SK-N-MC (cell line): ENCODE data around the gene CNPY2.

Source experiments
- EZH2 ChIP-seq: fragments of 200-600 bp; sonication (generic); IDR thresholded peaks from one replicate; pipeline ENCODE4 v1.6.1; 2017; ENCODE audit warnings: antibody characterized with exemption
- FOXP2 ChIP-seq: optimal IDR thresholded peaks from 2 replicates; pipeline ENCODE3; 2011; ENCODE audit warnings: mild to moderate bottlenecking, moderate library complexity; ENCODE audit not compliant: insufficient read depth; ENCODE audit errors: extremely low read length, control extremely low read depth
- POLR2AphosphoS5 ChIP-seq: IDR thresholded peaks from 2 replicates; pipeline ENCODE4 v1.6.1; 2012; ENCODE audit warnings: mild to moderate bottlenecking, low read depth, low read length, borderline replicate concordance

DNA sequence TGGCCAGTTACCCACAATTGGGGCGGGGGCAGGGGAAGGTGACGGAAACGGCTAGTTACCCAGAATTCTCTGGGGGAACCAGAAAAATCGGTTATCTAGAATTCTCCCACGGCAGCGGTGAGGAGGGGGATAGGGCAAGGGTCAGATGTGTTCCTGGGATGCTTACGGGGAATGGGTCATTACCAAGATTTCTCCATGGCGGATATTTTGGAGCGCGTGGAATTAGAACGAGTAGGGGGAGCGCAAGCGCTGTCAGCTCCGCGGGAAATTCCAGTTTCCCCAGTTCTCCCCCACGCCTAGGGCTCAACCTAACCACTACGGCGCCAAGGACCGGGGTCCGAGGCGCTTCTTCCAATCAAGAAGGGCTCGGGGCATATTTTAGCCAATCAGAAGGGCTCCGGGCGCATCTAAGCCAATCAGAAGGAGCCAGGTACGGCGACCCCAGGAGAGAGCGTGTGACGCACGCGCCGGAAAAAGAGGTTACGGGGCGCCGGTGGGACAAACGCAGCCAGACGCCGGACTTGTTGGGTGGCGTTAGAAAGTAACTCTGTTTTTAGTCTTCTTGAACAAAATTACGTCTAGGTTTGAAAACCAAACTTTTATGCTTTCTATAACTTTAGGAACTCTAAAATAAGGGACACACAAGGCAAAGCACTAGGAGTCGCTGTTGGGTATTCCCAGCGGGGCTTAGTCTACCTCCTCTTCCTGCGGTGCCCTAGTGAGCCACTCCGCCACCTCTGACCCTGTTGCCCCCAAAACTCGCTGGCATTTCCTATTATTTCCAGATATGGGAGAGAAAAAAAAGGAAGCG, 18.1 kb upstream of the CNPY2 start, which contains the start of gene PAN2:
- TF ChIP-seq EZH2 (no peak), POLR2AphosphoS5 (peak; percentile 84), FOXP2 (no peak)
